Measurements from ENCODE around the gene ICAM3. TPM values are rescaled to one million over a fixed set of nuclear protein-coding genes. Genes with fewer than 3 reads are reported as not detected.

The ICAM3 gene
- total RNA-seq, 1 experiment from 2014 or later: 10.5 TPM

DNA sequence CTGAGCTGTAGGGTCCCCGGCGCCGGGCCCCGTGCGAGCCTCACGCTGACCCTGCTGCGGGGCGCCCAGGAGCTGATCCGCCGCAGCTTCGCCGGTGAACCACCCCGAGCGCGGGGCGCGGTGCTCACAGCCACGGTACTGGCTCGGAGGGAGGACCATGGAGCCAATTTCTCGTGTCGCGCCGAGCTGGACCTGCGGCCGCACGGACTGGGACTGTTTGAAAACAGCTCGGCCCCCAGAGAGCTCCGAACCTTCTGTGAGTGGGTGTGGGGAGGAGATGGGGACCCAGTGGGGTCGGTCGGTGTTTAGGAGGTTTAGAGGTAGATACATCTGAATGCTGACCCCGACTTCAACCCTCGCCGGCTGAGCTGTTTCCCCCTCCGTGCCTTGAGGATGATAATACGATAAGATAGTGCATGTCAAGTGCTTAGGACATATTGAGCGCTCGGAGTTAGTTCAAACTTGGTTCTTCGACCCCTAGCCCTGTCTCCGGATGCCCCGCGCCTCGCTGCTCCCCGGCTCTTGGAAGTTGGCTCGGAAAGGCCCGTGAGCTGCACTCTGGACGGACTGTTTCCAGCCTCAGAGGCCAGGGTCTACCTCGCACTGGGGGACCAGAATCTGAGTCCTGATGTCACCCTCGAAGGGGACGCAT lies 47.7 kb downstream of the ICAM3 start:
- peak; percentile 3; the same call in 1 of the 2 replicates for ATAC-seq
- in situ Hi-C loops (cut with HindIII; ENCODE audit: low pct_unique_long_range_greater_than_20kb, low sequenced_read_pairs) (no loop called here), intact Hi-C loops (cut with micrococcal nuclease; ENCODE audit: unreplicated experiment) (no loop called here)
- Histone ChIP-seq H3K36me3 (ENCODE audit: control insufficient read depth, insufficient read depth, low read length) (no peaks in the 10 kb centered on the region), H3K27ac (ENCODE audit: low read length) (peak overlapping the region; percentile 63), H3K4me3 (ENCODE audit: low read depth in 2 of 2, low read length in 2 of 2) (peak overlapping the region; percentile 53 to 79), H3K4me1 (ENCODE audit: control insufficient read depth, insufficient read depth, low read length) (peaks cover 5% of the 10 kb centered on the region; the same call in 1 of the 2 replicates), H3K9me3 (ENCODE audit: control insufficient read depth, insufficient read depth, low read depth, low read length) (no peaks in the 10 kb centered on the region), H3K27me3 (ENCODE audit: control insufficient read depth, insufficient read depth, low read length) (no peaks in the 10 kb centered on the region)
- CTCF ChIA-PET: interaction anchor here (0.7 kb wide), 1 partner anchor 685 kb away, joined by 5 read pairs; no protein-coding TSS in a partner anchor
- POLR2A ChIA-PET: interaction anchor here (0.5 to 1.1 kb wide), 3 partner anchors 21 to 87 kb away, joined by 3 to 12 read pairs (median 4); partner anchors contain the start of gene ICAM1
- no peak for TF ChIP-seq TCF7L2 (IDR thresholded peaks at IDR 0.05; ENCODE audit: low read depth, low read length)
- TF ChIP-seq POLR2AphosphoS5 (IDR thresholded peaks at IDR 0.05; ENCODE audit: low read depth, low read length): no peak
- TF ChIP-seq SIN3A (IDR thresholded peaks at IDR 0.05; ENCODE audit: borderline replicate concordance, insufficient read depth, low read depth, low read length): no peak
- no peak for TF ChIP-seq REST (IDR thresholded peaks at IDR 0.05; ENCODE audit: insufficient read depth in 1 of 2, low read depth in 2 of 2, low read length in 1 of 2)
- TF ChIP-seq, protein P1, sequence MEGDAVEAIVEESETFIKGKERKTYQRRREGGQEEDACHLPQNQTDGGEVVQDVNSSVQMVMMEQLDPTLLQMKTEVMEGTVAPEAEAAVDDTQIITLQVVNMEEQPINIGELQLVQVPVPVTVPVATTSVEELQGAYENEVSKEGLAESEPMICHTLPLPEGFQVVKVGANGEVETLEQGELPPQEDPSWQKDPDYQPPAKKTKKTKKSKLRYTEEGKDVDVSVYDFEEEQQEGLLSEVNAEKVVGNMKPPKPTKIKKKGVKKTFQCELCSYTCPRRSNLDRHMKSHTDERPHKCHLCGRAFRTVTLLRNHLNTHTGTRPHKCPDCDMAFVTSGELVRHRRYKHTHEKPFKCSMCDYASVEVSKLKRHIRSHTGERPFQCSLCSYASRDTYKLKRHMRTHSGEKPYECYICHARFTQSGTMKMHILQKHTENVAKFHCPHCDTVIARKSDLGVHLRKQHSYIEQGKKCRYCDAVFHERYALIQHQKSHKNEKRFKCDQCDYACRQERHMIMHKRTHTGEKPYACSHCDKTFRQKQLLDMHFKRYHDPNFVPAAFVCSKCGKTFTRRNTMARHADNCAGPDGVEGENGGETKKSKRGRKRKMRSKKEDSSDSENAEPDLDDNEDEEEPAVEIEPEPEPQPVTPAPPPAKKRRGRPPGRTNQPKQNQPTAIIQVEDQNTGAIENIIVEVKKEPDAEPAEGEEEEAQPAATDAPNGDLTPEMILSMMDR (IDR thresholded peaks at IDR 0.05): no peak
- no peak for DNase-seq (ENCODE audit: low read depth, low spot score)
- BruUV-seq (replicated peaks): TSS peak; percentile 67

GRCh38 chr19:10290876-10291553 lies 48.4 kb downstream of the ICAM3 start:
- POLR2A ChIA-PET: interaction anchor here (0.6 to 2.6 kb wide), 3 partner anchors 20 to 88 kb away, joined by 3 to 11 read pairs (median 4); partner anchors contain the start of gene ICAM1
- Histone ChIP-seq H3K27me3 (ENCODE audit: control insufficient read depth, insufficient read depth, low read length) (no peaks in the 10 kb centered on the region), H3K27ac (ENCODE audit: low read length) (peak overlapping the region; percentile 79), H3K4me1 (ENCODE audit: control insufficient read depth, insufficient read depth, low read length) (peaks cover 11% of the 10 kb centered on the region; the same call in 1 of the 2 replicates), H3K9me3 (ENCODE audit: control insufficient read depth, insufficient read depth, low read depth, low read length) (no peaks in the 10 kb centered on the region), H3K36me3 (ENCODE audit: control insufficient read depth, insufficient read depth, low read length) (no peaks in the 10 kb centered on the region), H3K4me3 (ENCODE audit: low read depth in 2 of 2, low read length in 2 of 2) (peak overlapping the region; percentile 53 to 79)
- no TSS peak for BruUV-seq (replicated peaks)
- intact Hi-C loops (cut with micrococcal nuclease; ENCODE audit: unreplicated experiment): no loop called here
- CTCF ChIA-PET: interaction anchor here (0.7 kb wide), 1 partner anchor 686 kb away, joined by 5 read pairs; no protein-coding TSS in a partner anchor
- in situ Hi-C loops (cut with HindIII; ENCODE audit: low pct_unique_long_range_greater_than_20kb, low sequenced_read_pairs): no loop called here
- ATAC-seq (peak; percentile 57), DNase-seq (ENCODE audit: low read depth, low spot score) (no peak)
- TF ChIP-seq, protein P1 (IDR thresholded peaks at IDR 0.05): no peak
- TF ChIP-seq SIN3A (IDR thresholded peaks at IDR 0.05; ENCODE audit: borderline replicate concordance, insufficient read depth, low read depth, low read length): 0 out of 2 replicates have a peak, but pooled peaks have one; percentile 27
